ENCODE measurements around the gene CIC. TPM values are rescaled to one million over a fixed set of nuclear protein-coding genes. Genes with fewer than 3 reads are reported as not detected.

The CIC gene
- total and polyA plus RNA-seq, 9 of the 15 experiments (the other 6 are each of a cell fraction or from before 2014, with no cell fraction given) = 0.07 to 44.7 (median 8.6) TPM

- Histone ChIP-seq H3K4me2 (ENCODE audit: insufficient read depth, low read length) (no peak overlapping the region), H3K27me3 (ENCODE audit: control insufficient read depth in 2 of 2, insufficient read depth in 2 of 2, low read length in 2 of 2) (no peaks in the 10 kb centered on the region), H3K9ac (ENCODE audit: insufficient read depth in 1 of 2, low read depth in 2 of 2, low read length in 2 of 2) (peak overlapping the region in 1 of 2 experiments; percentile 9; a peak in 1 of 4 replicates), H3K79me2 (ENCODE audit: control insufficient read depth, insufficient read depth, low read length) (no peaks in the 10 kb centered on the region), H3K4me1 (replicated peaks in 1 of 2; ENCODE audit: control insufficient read depth in 2 of 2, insufficient read depth in 2 of 2, low read length in 2 of 2) (peaks cover 0 to 71% of the 10 kb centered on the region in 2 experiments; a peak in 3 of 5 replicates), H3K4me3 (no peak overlapping the region), H3K36me3 (ENCODE audit: control insufficient read depth, insufficient read depth, low read length) (peaks cover 91% of the 10 kb centered on the region; the same call in 2 of the 3 replicates), H3K9me3 (replicated peaks; ENCODE audit: control insufficient read depth, insufficient read depth, low read depth, low read length) (no peaks in the 10 kb centered on the region), H3K9me1 (ENCODE audit: control insufficient read depth, insufficient read depth, low read length) (no peaks in the 10 kb centered on the region), H4K20me1 (replicated peaks; ENCODE audit: control insufficient read depth, insufficient read depth, low read length) (peaks cover 7% of the 10 kb centered on the region; the same call in 1 of the 2 replicates), H2AFZ (ENCODE audit: low read depth, low read length) (no peak overlapping the region), H3K27ac (ENCODE audit: extremely low read depth, low read depth, low read length) (no peak overlapping the region)
- DNase-seq (ENCODE audit: extremely low read depth in 1 of 4, low spot score in 3 of 4) (no peak), FAIRE-seq (no peak), ATAC-seq (no peak)
- intact Hi-C loops (cut with micrococcal nuclease) = no loop called here
- TF ChIP-seq MLLT1 (IDR thresholded peaks at IDR 0.05) = no peak
- TF ChIP-seq NEUROD1 (IDR thresholded peaks at IDR 0.05; ENCODE audit: borderline replicate concordance, low read depth, low read length, partially characterized antibody) = no peak
- TF ChIP-seq RCOR1 (IDR thresholded peaks at IDR 0.05; ENCODE audit: borderline replicate concordance in 1 of 2, low read depth in 2 of 2, low read length in 2 of 2) = no peak
- TF ChIP-seq RFX1 (IDR thresholded peaks at IDR 0.05) = no peak
- TF ChIP-seq NFIC (IDR thresholded peaks at IDR 0.05) = no peak
- no peak for TF ChIP-seq NFRKB (IDR thresholded peaks at IDR 0.05; ENCODE audit: low read depth)
- no peak for TF ChIP-seq HNRNPUL1 (IDR thresholded peaks at IDR 0.05; ENCODE audit: low read length)
- no peak for TF ChIP-seq STAT6 (CRISPR knock-in tag; IDR thresholded peaks at IDR 0.05)
- TF ChIP-seq PHB (CRISPR knock-in tag; IDR thresholded peaks at IDR 0.05) = no peak
- TF ChIP-seq KDM2B (CRISPR knock-in tag; IDR thresholded peaks at IDR 0.05) = no peak
- TF ChIP-seq GABPB1 (CRISPR knock-in tag; IDR thresholded peaks at IDR 0.05) = no peak
- ChIA-PET CTCF (ENCODE audit: low intra/inter-chr PET ratio) (no interaction called here), POLR2A (interaction anchor here (0.6 to 1.2 kb wide), 2 partner anchors 9 to 48 kb away, joined by 3 to 5 read pairs; partner anchors contain the start of genes PAFAH1B3 and PRR19)
- in situ Hi-C loops (cut with MboI) = no loop called here
- 98% methylated on average over 6 of the region's 14 CpGs for WGBS (ENCODE audit: insufficient coverage, low coverage, missing lambda C conversion rate)
- no TSS peak for BruUV-seq (replicated peaks)
Observed at GRCh38 chr19:42292963-42293362, 23.9 kb downstream of the CIC start.
